Erythroblast (primary cell): ENCODE data around the gene ARL6IP4.

ENCODE experiments used
- GATA1 ChIP-seq: IDR thresholded peaks from 2 replicates; pipeline ENCODE4 v1.6.1; 2011; ENCODE audit warnings: low read depth, mild to moderate bottlenecking, control low read depth, low read length, moderate library complexity
- POLR2A ChIP-seq: IDR thresholded peaks from 2 replicates; pipeline ENCODE4 v1.6.1; 2011; ENCODE audit warnings: mild to moderate bottlenecking, low read length

DNA sequence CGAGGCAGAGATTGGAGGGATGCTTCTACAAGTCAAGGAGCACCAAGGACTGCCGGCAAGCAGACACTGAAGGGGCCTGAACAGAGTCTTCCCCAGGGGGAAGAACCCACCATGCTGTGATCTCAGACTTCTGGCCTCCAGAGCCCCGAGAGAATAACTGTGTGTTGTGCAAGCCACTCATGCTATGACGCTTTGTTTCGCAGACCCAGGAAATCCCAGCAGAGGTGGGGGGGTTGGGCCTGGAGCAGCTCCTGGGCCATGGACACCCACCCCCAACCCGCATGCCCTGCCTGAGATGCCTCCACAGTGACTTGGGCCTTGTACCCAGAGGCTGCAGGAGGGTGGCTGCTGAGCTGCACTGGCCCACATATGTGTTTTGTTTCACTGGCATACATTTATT, 31.2 kb downstream of the ARL6IP4 start:
- TF ChIP-seq POLR2A (no peak), GATA1 (no peak)
